Neural cell (in vitro differentiated cells): ENCODE data around the gene TSPAN3. TPM values are rescaled to one million over a fixed set of nuclear protein-coding genes. Genes with fewer than 3 reads are reported as not detected.

Experiments
- H2AFZ ChIP-seq: fragments of 200-600, 300-800 bp; sonication (generic), shearing (Covaris generic); 2 replicates; pipeline ENCODE4 v1.6.0; 2014; ENCODE audit warnings: low read depth, mild to moderate bottlenecking, antibody characterized with exemption, low read length, moderate library complexity
- H3F3A ChIP-seq: fragments of 200-600 bp; shearing (Covaris generic); 2 replicates; pipeline ENCODE4 v1.6.1; 2016; ENCODE audit warnings: mild to moderate bottlenecking, moderate library complexity, mixed read lengths, antibody characterized with exemption, low read length; ENCODE audit not compliant: insufficient read depth, poor library complexity, severe bottlenecking
- H3K27ac ChIP-seq: fragments of 200-600, 300-800 bp; sonication (generic), shearing (Covaris generic); 2 replicates; pipeline ENCODE4 v1.5.1; 2014; ENCODE audit warnings: mild to moderate bottlenecking, low read length, moderate library complexity
- H3K27me3 ChIP-seq: fragments of 300-800, 200-600 bp; sonication (generic), shearing (Covaris generic); 2 replicates; pipeline ENCODE4 v1.6.0; 2014; ENCODE audit warnings: mild to moderate bottlenecking, low read depth, low read length, moderate library complexity; ENCODE audit not compliant: insufficient read depth
- H3K36me3 ChIP-seq: fragments of 300-800, 200-600 bp; sonication (generic), shearing (Covaris generic); 2 replicates; pipeline ENCODE4 v1.5.1; 2014; ENCODE audit warnings: mild to moderate bottlenecking, antibody characterized with exemption, low read length, moderate library complexity; ENCODE audit not compliant: insufficient read depth
- H3K4me2 ChIP-seq: fragments of 300-800, 200-600 bp; sonication (generic), shearing (Covaris generic); 2 replicates; pipeline ENCODE4 v1.6.0; 2014; ENCODE audit warnings: mild to moderate bottlenecking, low read length
- H3K4me3 ChIP-seq: fragments of 300-800, 200-600 bp; sonication (generic), shearing (Covaris generic); 2 replicates; pipeline ENCODE4 v1.5.1; 2014; ENCODE audit warnings: mild to moderate bottlenecking, low read length, moderate library complexity
- H3K79me2 ChIP-seq: fragments of 200-600 bp; shearing (Covaris generic); replicated peaks from 2 replicates; pipeline ENCODE4 v1.6.0; 2014; ENCODE audit warnings: mild to moderate bottlenecking, low read length, moderate library complexity; ENCODE audit not compliant: insufficient read depth
- H3K9ac ChIP-seq: fragments of 300-800, 200-600 bp; sonication (generic), shearing (Covaris generic); 2 replicates; pipeline ENCODE4 v1.6.1; 2016; ENCODE audit warnings: mild to moderate bottlenecking, low read length, mixed read lengths
- H3K9me2 ChIP-seq: fragments of 200-600 bp; shearing (Covaris generic); 2 replicates; pipeline ENCODE4 v1.6.1; 2016; ENCODE audit warnings: mild to moderate bottlenecking, low read length, mixed read lengths; ENCODE audit not compliant: insufficient read depth
- H3K9me3 ChIP-seq: fragments of 200-600, 300-800 bp; sonication (generic), shearing (Covaris generic); 2 replicates; pipeline ENCODE4 v1.6.1; 2016; ENCODE audit warnings: mild to moderate bottlenecking, mixed run types, low read length, moderate library complexity, mixed read lengths
- H4K20me1 ChIP-seq: fragments of 200-600 bp; shearing (Covaris generic); 2 replicates; pipeline ENCODE4 v1.6.1; 2016; ENCODE audit warnings: mild to moderate bottlenecking, mixed run types; ENCODE audit not compliant: insufficient read depth
- CTCF ChIP-seq: fragments of 450-650 bp; IDR thresholded peaks from 2 replicates; pipeline ENCODE4 v1.5.1; 2014; ENCODE audit warnings: antibody characterized with exemption, mild to moderate bottlenecking, moderate library complexity; ENCODE audit not compliant: poor library complexity, severe bottlenecking
- EP300 ChIP-seq: fragments of 450-650 bp; conservative IDR thresholded peaks from 2 replicates; pipeline ENCODE4 v1.6.1; 2014; ENCODE audit warnings: antibody characterized with exemption, mild to moderate bottlenecking, moderate library complexity; ENCODE audit not compliant: poor library complexity, severe bottlenecking
- EZH2 ChIP-seq: fragments of 200-600, 300-800 bp; shearing (Covaris generic), sonication (generic); IDR thresholded peaks from 2 replicates; pipeline ENCODE4 v1.6.1; 2014; ENCODE audit warnings: antibody characterized with exemption, low read length, borderline replicate concordance, mild to moderate bottlenecking; ENCODE audit not compliant: insufficient read depth, poor library complexity, severe bottlenecking
- MXI1 ChIP-seq: fragments of 450-650 bp; conservative IDR thresholded peaks from 2 replicates; pipeline ENCODE4 v1.6.1; 2014; ENCODE audit warnings: antibody characterized with exemption, mild to moderate bottlenecking; ENCODE audit not compliant: poor library complexity, severe bottlenecking
- POLR2AphosphoS5 ChIP-seq: IDR thresholded peaks from 2 replicates; pipeline ENCODE4 v1.6.1; 2012
- RAD21 ChIP-seq: fragments of 450-650 bp; conservative IDR thresholded peaks from 2 replicates; pipeline ENCODE4 v1.6.1; 2014; ENCODE audit warnings: antibody characterized with exemption, mild to moderate bottlenecking, moderate library complexity
- REST ChIP-seq: IDR thresholded peaks from 2 replicates; pipeline ENCODE4 v1.6.1; 2012; ENCODE audit warnings: borderline replicate concordance
- SMC3 ChIP-seq: fragments of 450-650 bp; conservative IDR thresholded peaks from 2 replicates; pipeline ENCODE4 v1.6.1; 2014; ENCODE audit warnings: antibody characterized with exemption, mild to moderate bottlenecking, moderate library complexity; ENCODE audit not compliant: poor library complexity
- TAF1 ChIP-seq: IDR thresholded peaks from 2 replicates; pipeline ENCODE4 v1.6.1; 2012; ENCODE audit warnings: low read depth
- polyA plus RNA-seq: library from polyadenylated mRNA; depleted of rRNA; stranded (reverse); fragments of >200 nt; gene quantifications from 2 replicates; pipeline ENCODE4 v1.2.3, GENCODE V29; 2014

TSPAN3 gene
- polyA plus RNA-seq, 1 donor from 2014 or later: 815 TPM

GRCh38 chr15:77107068-77107467 is 36.2 kb upstream of the TSPAN3 start:
- Histone ChIP-seq H3K27ac (no peak overlapping the region), H3K36me3 (no peaks in the 10 kb centered on the region)

DNA sequence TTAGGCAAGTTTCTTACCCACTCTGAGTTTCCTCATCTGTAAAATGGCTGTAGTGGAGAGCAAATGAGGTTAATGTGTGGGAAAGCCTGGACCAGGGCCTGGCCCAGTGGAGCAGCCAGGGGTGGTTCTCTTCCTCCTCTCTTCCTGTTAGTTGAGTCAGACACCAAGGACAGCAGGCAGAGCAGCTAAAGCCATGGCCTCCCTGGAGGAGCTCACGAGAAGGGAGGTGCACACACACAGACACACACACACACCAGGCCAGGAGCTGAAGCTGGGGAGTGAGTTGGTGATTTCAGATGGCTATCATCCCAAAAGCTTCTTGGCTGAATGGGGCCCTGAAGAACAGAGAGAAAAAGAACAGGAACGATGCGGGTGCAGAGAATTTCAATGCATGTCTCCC is 33.2 kb upstream of the TSPAN3 start:
- H3K9me2 ChIP-seq: no peaks in the 10 kb centered on the region
- no peak overlapping the region for H2AFZ ChIP-seq
- no peaks in the 10 kb centered on the region for H3K36me3 ChIP-seq
- H3K27ac ChIP-seq: no peak overlapping the region
- H3K9me3 ChIP-seq: no peaks in the 10 kb centered on the region
- no peak overlapping the region for H3K4me3 ChIP-seq
- H3K27me3 ChIP-seq: no peaks in the 10 kb centered on the region
- TF ChIP-seq RAD21: no peak
- no peak for TF ChIP-seq MXI1
- H3K4me2 ChIP-seq: no peak overlapping the region
- H3F3A ChIP-seq: no peaks in the 10 kb centered on the region
- H4K20me1 ChIP-seq: no peaks in the 10 kb centered on the region
- H3K9ac ChIP-seq: no peak overlapping the region
- H3K79me2 ChIP-seq: no peaks in the 10 kb centered on the region

More at GRCh38 chr15:77107068-77107467, 36.2 kb upstream of the TSPAN3 start:
- Histone ChIP-seq H2AFZ (no peak overlapping the region), H3F3A (no peaks in the 10 kb centered on the region), H3K4me3 (no peak overlapping the region), H3K9me2 (no peaks in the 10 kb centered on the region), H3K9ac (no peak overlapping the region), H3K79me2 (no peaks in the 10 kb centered on the region), H3K9me3 (no peaks in the 10 kb centered on the region), H4K20me1 (no peaks in the 10 kb centered on the region), H3K27me3 (no peaks in the 10 kb centered on the region), H3K4me2 (no peak overlapping the region)
- TF ChIP-seq RAD21 (no peak), SMC3 (no peak), REST (no peak), POLR2AphosphoS5 (no peak), EP300 (no peak), TAF1 (no peak), MXI1 (no peak), EZH2 (no peak), CTCF (no peak)
